NCI-H748 (cell line): ENCODE measurements around the gene CARMIL3.
A peak's percentile ranks its signal among the peaks of the same experiment; 100 is the strongest.
"Not testable (repeated sequence)": the region's sequence is repeated elsewhere in the genome, so short reads cannot be mapped to it uniquely, and the experiment has no call there.

ENCODE experiments used
- DNase-seq: peaks from one replicate; lab custom pipeline; 2025; ENCODE audit not compliant: unreplicated experiment; lab: John Stamatoyannopoulos, UW

The CARMIL3 gene

GRCh38 chr14:24051789-24052655 is at the start of gene CARMIL3:
Gene CARMIL3, plus strand, starts transcription at chr14:24052009. Its CDS starts 145 bp downstream, at chr14:24052154.
- DNase-seq, result peak; percentile 82

- not testable (repeated sequence) for DNase-seq
These were observed 45.4 kb upstream of the CARMIL3 start for GRCh38 chr14:24006471-24006816.

- DNase-seq, result peak; percentile 72
These were observed 44.8 kb upstream of the CARMIL3 start for GRCh38 chr14:24006817-24007652.

GRCh38 chr14:24011051-24011450 is 40.8 kb upstream of the CARMIL3 start:
- no peak for DNase-seq

GRCh38 chr14:24012726-24013273 is 39.0 kb upstream of the CARMIL3 start:
- not testable (repeated sequence) for DNase-seq

GRCh38 chr14:24013654-24014514 is 37.9 kb upstream of the CARMIL3 start:
- DNase-seq, result peak; percentile 77

- DNase-seq, result not testable (repeated sequence)
These were observed 36.1 kb upstream of the CARMIL3 start for GRCh38 chr14:24015745-24016144.

GRCh38 chr14:24018978-24019377 is 32.8 kb upstream of the CARMIL3 start:
- not testable (repeated sequence) for DNase-seq

GRCh38 chr14:24019944-24020343 is 31.9 kb upstream of the CARMIL3 start:
- DNase-seq, result not testable (repeated sequence)

- DNase-seq, result not testable (repeated sequence)
These were observed 31.3 kb upstream of the CARMIL3 start for GRCh38 chr14:24020520-24020919.

GRCh38 chr14:24024939-24025418 is 26.8 kb upstream of the CARMIL3 start:
- not testable (repeated sequence) for DNase-seq

GRCh38 chr14:24029687-24030086 is 22.1 kb upstream of the CARMIL3 start:
- DNase-seq, result not testable (repeated sequence)

GRCh38 chr14:24031331-24031730 is 20.5 kb upstream of the CARMIL3 start:
- not testable (repeated sequence) for DNase-seq

GRCh38 chr14:24032727-24033418 is 18.9 kb upstream of the CARMIL3 start:
- no peak for DNase-seq

GRCh38 chr14:24035769-24036168 is 16.0 kb upstream of the CARMIL3 start:
- peak; percentile 31 for DNase-seq

GRCh38 chr14:24036169-24036962 is 15.4 kb upstream of the CARMIL3 start:
- peak; percentile 83 for DNase-seq

- not testable (repeated sequence) for DNase-seq
These were observed 14.7 kb upstream of the CARMIL3 start for GRCh38 chr14:24036963-24037657.

GRCh38 chr14:24037658-24038037 is 14.2 kb upstream of the CARMIL3 start:
- DNase-seq, result peak; percentile 34
